GM18868 (cell line): ENCODE results near the gene SHISAL2A.

Experiments
- ATAC-seq: cut with Tn5 transposase; IDR thresholded peaks from one replicate; pipeline ENCODE4 v1.9.1; 2021; ENCODE audit warnings: mild to moderate bottlenecking, moderate library complexity; ENCODE audit not compliant: unreplicated experiment

Gene SHISAL2A

GRCh38 chr1:52632732-52633290 lies at the start of gene SHISAL2A:
TSS of gene SHISAL2A (plus strand) at chr1:52633168. CDS start at chr1:52633494, 326 bp downstream.
- no peak for ATAC-seq

- no peak for ATAC-seq
Measured at GRCh38 chr1:52585474-52585873, 47.5 kb upstream of the SHISAL2A start.

GRCh38 chr1:52588027-52588426 lies 44.9 kb upstream of the SHISAL2A start:
- no peak for ATAC-seq

- no peak for ATAC-seq
Measured at GRCh38 chr1:52588535-52588934, 44.4 kb upstream of the SHISAL2A start.

GRCh38 chr1:52590266-52590665 lies 42.7 kb upstream of the SHISAL2A start:
- ATAC-seq = no peak

DNA sequence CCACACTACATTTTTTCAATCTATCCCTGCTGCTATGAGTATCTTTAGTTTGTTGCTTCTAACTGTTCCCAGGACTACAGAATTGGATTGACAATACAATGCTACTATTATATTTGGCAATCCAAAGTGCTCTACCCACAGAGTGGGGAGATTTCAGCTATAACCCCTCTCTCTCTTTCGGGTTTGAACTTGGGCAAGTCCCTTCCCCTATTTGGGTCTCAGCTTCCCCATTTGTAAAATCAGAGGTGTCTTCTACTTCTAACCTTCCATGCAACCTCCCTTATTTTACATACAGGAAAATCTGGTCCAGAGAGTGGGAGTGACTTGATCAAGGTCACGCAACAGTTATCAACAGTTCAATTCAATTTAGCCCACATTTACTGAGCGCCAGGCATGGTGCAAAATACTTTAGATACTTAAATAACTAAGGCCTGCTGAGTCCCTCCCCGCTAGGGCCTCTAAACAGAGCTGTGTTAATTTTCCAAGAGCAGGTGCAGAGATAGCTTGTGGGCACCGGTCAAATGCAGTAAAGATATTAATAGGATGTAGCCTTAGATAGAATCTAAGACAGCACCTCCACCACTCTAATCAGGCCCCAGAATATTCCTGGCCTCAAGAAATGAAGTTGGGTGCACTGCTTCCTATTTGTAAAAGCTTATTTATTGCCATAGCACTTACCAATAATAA lies 40.2 kb upstream of the SHISAL2A start:
- ATAC-seq = no peak

DNA sequence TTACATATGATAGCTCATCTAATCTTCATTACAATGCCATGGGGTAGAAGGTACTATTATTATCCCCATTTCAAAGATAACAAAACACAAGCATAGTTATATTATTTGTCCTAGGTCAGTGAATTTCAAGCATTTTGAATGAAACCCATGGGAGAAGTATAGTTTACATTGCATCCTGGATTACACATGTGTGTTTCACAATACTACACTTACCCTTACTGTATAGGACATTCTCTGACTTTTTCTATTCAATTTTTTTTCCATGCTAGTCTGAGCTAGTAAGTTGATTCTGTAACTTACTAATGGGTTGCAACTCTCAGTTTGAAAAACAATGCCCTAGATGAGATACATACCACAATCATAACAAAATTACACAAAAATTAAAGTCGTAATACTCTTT lies 39.5 kb upstream of the SHISAL2A start:
- ATAC-seq = no peak

DNA sequence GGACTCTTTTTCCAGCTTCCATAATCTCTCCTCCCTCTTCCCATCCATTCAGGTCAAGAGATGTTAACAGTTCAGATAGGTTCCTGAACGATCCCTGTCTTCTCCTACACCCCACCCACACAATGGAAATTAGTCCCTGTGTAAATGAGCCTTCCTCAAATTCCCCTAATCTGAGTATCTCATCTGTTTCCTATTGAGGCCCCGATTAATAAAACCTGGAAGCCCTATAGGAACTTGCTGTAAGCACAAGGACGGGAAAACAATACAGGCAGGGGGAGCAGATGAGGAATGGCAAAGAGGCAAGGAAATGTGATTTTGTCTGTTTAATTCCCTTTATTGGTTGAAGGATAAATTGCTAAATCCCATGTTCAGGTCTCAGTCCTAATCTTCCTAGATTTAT lies 37.9 kb upstream of the SHISAL2A start:
- no peak for ATAC-seq

GRCh38 chr1:52597912-52598311 lies 35.1 kb upstream of the SHISAL2A start:
- no peak for ATAC-seq

DNA sequence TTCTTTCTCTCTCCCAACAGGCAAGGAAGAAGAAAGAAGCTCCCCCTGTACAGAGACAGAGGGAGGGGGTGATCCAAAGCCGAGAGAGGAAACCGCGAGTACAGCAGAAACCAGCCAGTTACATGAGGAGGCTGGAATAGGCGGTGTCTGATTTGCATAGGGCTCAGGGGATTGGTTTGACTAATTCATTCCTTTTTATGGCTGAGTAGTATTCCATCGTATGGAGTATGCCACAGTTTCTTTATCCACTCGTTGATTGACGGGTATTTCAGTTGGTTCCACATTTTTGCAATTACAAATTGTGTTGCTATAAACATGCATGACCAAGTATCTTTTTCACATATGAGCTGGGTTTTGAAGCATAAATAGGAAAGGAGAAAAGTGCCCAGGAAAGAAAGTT lies 34.2 kb upstream of the SHISAL2A start:
- no peak for ATAC-seq

DNA sequence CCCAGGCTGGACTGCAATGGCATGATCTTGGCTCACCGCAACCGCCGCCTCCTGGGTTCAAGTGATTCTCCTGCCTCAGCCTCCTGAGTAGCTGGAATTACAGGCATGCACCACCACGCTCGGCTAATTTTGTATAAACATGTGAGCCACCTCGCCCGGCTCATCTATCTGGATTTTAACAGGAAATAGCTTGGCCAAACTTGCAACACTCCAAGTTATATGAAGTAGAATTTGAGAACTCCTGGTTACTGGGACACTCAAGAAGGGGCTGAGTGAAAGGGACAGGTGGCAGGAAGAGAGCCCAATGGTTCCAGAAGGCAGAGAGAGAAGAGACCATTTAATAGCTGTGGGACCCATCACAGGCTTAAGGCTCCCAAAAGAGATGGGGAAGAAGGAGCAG lies 33.7 kb upstream of the SHISAL2A start:
- no peak for ATAC-seq

DNA sequence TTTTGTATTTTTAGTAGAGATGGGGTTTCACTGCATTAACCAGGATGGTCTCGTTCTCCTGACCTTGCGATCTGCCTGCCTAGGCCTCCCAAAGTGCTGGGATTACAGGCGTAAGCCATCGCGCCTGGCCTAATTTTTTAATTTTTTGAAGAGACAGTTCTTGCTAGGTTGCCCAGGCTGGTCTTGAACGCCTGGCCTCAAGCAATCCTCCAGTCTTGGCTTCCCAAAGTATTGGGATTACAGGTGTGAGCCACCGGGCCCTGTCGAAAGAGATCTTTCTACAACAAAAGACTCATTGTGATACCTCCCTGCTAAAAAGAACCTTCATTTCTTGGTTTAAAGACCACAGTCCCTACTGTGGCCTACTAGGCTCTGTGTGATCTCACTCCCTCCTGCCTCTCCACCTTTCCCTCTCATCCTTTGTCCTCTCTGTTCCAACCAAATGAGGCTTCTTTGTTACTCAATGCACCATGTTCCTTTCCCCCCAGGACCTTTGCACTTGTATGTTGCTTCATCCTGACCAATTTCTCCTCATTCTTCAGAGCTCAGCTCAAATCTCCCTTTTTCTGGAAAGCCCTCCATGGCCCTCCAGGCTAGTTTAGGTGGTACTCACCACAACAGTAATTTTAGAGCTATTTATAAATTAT lies 32.3 kb upstream of the SHISAL2A start:
- ATAC-seq = no peak

DNA sequence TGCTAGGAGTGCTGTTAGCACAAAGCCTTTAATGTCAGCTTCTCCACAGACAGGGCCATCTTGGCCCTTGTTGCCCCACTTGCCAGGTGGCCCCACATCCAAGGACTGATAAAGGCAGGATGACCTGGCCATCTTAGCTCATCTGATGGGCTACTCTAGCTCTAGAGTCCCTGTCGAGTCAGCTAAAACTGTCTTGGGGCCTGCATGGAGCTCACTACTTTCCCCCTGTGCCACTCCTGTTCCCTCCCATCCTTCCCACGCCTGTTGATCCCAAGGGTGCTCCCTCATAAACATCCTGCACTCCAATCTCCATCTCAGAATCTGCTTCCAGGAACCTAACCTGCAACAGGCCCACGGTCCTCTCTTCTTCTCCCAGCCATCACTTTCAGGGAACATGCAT lies 31.4 kb upstream of the SHISAL2A start:
- ATAC-seq = no peak

GRCh38 chr1:52601991-52602855 lies 30.7 kb upstream of the SHISAL2A start, which contains the start of gene GPX7:
TSS of gene GPX7 (plus strand) at chr1:52602371. CDS start at chr1:52602410, 39 bp downstream.
- no peak for ATAC-seq

DNA sequence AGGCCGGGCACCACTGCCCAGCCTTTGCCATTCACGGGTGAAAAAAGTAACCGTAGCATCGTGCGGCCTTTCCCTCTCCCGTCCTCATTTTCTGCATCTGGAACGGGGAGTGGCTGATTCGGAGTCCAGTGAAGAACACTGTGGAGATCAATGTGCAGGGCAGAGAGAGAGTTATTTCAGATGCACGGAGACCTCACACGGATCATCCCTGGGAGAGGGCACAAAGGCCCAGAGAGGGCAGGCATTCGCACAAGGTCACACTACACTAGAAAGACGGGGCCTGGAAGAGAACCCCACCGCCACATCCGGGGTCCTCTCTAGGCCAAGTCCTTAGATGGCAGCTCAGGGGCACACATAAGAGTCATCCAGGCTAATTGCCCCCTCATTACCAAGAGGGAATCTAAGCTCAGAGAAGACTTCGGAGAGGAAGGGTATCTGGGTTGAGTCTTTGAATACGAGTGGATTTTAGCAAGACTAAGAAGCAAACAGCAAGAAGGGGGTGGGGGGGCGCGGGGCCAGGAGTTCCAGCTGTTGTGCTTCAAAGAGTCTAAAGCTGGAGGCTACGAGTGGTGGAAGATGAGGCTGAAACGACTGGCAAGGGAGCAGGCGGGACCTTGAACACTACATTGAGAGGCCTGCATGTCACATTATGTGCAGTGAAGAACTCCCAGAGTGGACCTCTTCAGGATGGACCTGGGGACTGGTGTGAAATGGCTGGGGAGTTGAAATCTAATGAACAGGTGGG lies 29.9 kb upstream of the SHISAL2A start:
- no peak for ATAC-seq

DNA sequence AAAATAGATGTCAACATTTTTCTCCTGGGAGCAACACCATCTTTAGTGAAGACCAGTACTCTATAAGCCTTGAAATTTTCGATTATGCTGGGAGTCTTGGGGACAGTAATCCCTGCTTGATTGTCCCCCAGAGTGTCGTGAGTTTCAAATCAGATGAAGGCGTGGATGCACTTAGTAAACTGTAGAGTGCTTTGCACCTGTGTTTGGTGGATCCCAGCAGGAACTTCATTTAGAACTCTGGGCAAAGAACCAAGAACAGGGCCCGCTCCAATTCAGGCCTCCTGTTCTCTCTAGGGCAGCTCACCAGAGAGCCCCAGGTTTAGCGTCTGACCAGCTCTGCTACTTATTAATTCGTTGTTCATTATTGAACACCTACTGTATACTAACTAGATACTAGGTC lies 29.3 kb upstream of the SHISAL2A start:
- ATAC-seq = no peak

DNA sequence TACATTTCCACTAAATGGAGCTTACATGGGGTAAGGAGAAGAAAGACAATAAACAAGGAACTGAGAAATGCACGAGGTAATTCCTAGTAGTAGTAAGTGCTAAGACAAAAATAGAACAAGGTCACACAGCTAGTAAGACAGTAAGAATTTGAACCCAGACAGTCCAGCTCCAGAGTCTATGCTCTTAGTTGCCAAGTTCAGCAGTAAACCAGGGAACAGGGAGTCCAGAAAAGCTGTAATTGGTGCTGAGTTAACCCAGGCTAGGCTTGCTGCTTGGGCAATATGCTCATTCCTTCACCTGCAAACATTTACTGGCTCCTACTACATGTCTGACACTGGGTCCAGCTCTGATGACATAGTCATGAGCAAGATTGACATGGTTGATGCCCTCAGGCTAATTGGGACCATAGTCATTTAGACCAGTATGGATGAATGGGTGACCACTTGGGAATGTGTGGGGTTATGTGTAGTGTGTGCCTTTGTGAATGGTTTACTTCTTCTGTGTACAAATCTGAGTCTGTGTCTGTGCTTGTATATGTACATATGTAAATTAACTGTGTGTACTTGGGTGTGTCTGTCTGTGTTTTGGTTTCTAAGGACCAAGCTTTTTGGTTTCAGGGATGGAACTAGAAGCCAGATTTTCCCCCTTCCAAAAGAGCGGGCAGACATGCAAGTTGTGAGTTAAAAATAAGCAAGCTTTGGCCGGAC lies 28.8 kb upstream of the SHISAL2A start:
- ATAC-seq = no peak

DNA sequence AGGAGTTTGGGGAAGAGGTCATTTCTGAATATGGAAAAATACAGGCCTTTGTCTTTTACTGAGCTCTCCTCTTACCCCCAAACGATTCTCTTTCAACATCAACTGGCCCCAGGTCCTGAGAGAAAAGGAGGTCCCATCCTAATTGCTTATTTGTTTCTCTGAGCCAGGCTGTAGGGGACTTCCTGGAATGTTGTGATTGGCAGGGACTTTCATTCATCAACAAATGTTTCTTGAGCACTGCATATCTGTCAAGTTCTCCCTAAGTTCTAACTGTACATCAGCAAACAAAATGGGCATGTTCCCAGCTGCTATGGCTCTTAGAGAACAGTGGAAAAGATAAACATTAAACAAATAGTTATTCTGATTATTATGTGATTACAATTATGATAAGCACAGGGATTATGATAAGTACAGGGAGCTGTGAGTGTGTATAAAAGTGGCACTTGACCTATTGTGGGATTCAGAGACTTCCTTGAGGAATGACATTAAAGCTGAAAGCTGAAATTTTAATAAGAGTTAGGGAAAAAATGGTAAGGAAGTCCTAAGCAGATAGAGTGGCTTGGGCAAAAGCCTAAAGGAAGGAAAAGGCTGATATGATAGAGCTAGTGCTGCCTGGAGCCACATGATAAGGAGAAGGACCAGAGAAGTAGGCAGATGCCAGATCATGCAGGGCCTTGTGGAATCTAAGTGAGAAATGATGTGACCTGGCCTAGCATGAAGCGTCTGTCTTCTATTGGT lies 19.2 kb upstream of the SHISAL2A start:
- no peak for ATAC-seq

DNA sequence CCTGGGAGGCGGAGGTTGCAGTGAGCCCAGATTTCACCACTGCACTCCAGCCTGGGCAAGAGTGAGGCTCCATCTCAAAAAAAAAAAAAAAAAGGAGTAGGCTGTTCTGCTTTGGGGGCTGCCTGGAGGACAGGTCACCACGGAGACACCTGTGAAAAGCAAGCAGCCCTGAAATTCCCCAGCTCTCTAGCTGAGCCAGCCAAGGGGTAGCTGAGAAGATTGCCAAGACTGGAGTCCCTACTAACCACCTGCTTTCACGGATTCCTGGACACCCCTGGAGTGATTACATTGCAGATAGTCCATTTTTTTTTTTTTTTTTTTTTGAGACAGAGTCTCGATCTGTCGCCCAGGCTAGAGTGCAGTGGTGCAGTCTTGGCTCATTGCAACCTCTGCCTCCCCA lies 18.3 kb upstream of the SHISAL2A start:
- ATAC-seq = no peak
